NB4 (cell line): ENCODE data around the gene TCHP.
"Not testable (repeated sequence)": the region's sequence is repeated elsewhere in the genome, so short reads cannot be mapped to it uniquely, and the experiment has no call there.

Source experiments
- DNase-seq: peaks from one replicate; pipeline ENCODE4 v3.0.0; 2010; ENCODE audit warnings: low read depth
- H3K4me3 ChIP-seq: one replicate; pipeline ENCODE4 v1.5.1; 2011; ENCODE audit warnings: mild to moderate bottlenecking, low read depth, low read length, moderate library complexity
- CTCF ChIP-seq: IDR thresholded peaks from one replicate; pipeline ENCODE4 v1.5.1; 2012; ENCODE audit warnings: low read depth, low read length
- MAX ChIP-seq: IDR thresholded peaks from 2 replicates; pipeline ENCODE4 v1.6.1; 2011; ENCODE audit warnings: low read depth, low read length
- MYC ChIP-seq: IDR thresholded peaks from 2 replicates; pipeline ENCODE4 v1.6.1; 2011; ENCODE audit warnings: low read depth, low read length
- POLR2A ChIP-seq: IDR thresholded peaks from 2 replicates; pipeline ENCODE4 v1.6.1; 2011; ENCODE audit warnings: mild to moderate bottlenecking; ENCODE audit not compliant: insufficient read length; ENCODE audit errors: extremely low read depth

The TCHP gene

DNA sequence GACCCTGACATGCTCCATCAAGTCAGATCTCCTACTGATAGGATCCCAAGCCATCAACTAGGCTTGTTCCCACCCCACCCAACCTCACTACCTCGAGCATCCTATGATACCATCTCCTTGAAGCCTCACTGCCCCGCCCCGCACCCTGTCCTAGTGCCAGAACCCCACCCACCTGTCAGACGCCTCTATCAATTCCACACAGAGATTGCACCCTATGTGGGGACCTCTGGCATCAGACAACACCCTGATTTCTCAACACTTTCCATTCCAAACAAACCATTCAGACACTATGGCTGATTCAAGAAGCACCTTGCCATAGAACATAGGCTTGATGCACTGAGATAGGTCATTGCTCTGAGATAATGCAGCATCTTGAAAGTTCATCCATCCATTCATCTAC, 16.6 kb upstream of the TCHP start:
- TF ChIP-seq CTCF (no peak), POLR2A (no peak), MYC (no peak), MAX (no peak)
- no peak for DNase-seq
- H3K4me3 ChIP-seq = no peak overlapping the region

- DNase-seq = no peak
- H3K4me3 ChIP-seq = no peak overlapping the region
- no peak for TF ChIP-seq MYC
- TF ChIP-seq CTCF = no peak
- TF ChIP-seq MAX = no peak
- no peak for TF ChIP-seq POLR2A
Measured at GRCh38 chr12:109885616-109886015, 14.5 kb upstream of the TCHP start.

DNA sequence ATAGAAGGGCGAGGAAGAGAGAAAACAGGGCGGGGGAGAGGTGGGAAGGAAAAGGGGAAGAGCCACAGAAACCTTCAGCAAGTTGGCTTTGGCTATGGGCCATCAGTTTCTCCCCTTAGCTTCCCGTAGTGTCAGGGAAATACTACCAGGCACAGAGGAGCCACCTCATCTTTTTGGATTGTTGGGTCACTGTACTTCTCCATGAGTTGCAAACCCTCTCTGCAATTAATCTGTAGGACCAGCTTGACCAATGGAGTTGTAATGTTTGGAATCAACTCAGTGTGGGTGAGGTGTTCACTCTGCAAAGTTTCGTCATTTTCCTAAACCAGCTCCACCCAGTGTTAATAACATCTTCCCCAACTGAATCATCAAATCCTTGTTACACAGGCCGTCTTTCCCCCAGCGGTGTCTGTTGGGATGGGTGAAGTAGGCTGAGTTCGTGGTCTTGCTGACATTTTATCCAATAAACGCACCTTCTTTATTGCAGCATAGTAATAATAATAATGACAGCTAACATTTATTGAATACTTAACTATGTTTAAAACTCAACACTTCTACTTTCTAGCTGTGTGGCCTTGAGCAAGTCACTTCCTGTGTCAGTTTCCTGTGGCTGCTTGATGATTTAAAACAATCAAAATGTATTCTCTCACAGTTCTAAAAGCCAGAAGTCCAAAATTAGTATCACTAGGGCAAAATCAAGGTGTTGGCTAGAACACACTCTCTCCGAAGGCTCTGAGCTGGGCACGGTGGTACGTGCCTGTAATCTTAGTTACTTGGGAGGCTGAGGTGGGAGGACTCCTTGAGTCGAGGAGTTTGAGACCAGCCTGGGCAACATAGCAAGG, 11.7 kb upstream of the TCHP start:
- DNase-seq = peak; percentile 84
- peak overlapping the region; percentile 29 for H3K4me3 ChIP-seq
- TF ChIP-seq MAX = 0 out of 2 replicates have a peak, but pooled peaks have one; percentile 15
- TF ChIP-seq MYC = peak; percentile 46; the same call in 1 of the 2 replicates
- TF ChIP-seq POLR2A = no peak
- TF ChIP-seq CTCF = no peak

- no peak overlapping the region for H3K4me3 ChIP-seq
- TF ChIP-seq CTCF (no peak), MAX (no peak), POLR2A (no peak), MYC (no peak)
- no peak for DNase-seq
Measured at GRCh38 chr12:109890620-109891170, 9.4 kb upstream of the TCHP start.

DNA sequence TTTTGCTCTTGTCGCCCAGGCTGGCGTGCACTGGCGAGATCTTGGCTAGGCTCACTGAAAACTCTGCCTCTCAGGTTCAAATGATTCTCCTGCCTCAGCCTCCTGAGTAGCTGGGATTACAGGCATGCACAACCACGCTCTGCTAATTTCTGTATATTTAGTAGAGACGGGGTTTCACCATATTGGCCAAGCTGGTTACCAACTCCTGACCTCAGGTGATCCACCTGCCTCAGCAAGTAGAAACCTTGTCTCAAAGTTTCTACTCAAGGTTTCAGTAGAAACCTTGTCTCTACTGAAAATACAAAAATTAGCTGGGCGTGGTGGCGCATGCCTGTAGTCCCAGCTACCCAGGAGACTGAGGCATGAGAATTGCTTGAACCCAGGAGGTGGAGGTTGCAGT, 8.3 kb upstream of the TCHP start:
- H3K4me3 ChIP-seq, DNase-seq: not testable (repeated sequence)

DNA sequence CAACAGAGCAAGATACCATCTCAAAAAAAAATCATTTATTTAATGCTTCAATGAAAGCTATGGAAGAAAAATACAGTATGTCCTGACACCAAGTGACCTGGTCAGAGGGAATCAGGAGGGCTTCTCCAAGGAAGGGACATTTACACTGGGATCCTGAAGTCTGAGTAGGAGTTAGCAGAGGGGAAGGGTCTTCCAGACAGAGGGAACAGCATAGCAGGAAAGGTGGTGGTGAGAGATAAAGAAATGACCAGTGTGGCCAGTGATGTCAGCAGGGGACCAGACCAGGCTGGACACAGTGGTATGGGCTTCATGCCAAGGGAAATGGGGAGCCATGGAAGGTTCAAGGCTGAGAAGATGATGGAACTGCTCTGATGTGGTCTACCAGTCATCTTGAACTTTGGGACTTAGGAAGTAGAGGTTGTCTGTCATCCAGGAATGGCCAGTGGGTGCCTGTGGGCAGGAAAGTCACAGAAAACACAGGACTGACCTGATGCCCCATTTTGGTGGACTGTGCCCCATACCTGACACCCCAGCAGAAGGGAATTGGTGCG, 7.8 kb upstream of the TCHP start:
- H3K4me3 ChIP-seq = no peak overlapping the region
- DNase-seq = no peak
- TF ChIP-seq CTCF (no peak), MAX (no peak), POLR2A (no peak), MYC (no peak)
